Thyroid gland (tissue), 4 donors: Measurements from ENCODE around the gene SVIL.

ENCODE experiments used
- POLR2A ChIP-seq, 2 donors: fragments of 450-650 bp; IDR thresholded peaks; one replicate each; pipeline ENCODE4 v1.6.1; 2017; ENCODE audit warnings: antibody characterized with exemption in 2 of 2, mild to moderate bottlenecking in 2 of 2, moderate library complexity in 1 of 2
- TF ChIP-seq, protein P1 (sequence below), 6 experiments: fragments of 200-600 bp in 3 of 6; fragments of 450-650 bp in 3 of 6; sonication (generic) in 3 of 6; IDR thresholded peaks; one replicate each; pipeline ENCODE4 v1.5.1; 2016 to 2019; ENCODE audit warnings: antibody characterized with exemption in 6 of 6, mild to moderate bottlenecking in 2 of 6, inconsistent platforms in 1 of 6, moderate library complexity in 1 of 6

DNA sequence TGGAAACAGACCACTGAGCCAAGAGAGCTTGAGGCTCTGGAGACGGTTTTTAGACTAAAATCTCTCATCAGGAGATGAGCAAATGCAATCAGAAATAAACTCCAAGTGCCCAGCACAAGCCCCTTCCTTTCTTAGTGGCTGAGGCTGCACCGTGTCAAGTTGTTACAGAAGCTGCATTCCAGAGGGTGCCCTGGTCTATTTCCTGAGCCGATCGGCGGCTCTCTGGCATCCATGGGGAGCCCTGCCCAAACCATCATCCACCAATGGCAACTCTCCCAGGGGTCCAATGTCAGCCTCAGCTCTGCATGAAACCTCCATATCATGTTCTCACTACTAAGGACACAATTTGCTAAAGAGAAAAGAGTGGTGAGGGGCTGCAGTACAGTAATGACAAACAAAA lies 89.6 kb downstream of the SVIL start:
- TF ChIP-seq, protein P1, sequence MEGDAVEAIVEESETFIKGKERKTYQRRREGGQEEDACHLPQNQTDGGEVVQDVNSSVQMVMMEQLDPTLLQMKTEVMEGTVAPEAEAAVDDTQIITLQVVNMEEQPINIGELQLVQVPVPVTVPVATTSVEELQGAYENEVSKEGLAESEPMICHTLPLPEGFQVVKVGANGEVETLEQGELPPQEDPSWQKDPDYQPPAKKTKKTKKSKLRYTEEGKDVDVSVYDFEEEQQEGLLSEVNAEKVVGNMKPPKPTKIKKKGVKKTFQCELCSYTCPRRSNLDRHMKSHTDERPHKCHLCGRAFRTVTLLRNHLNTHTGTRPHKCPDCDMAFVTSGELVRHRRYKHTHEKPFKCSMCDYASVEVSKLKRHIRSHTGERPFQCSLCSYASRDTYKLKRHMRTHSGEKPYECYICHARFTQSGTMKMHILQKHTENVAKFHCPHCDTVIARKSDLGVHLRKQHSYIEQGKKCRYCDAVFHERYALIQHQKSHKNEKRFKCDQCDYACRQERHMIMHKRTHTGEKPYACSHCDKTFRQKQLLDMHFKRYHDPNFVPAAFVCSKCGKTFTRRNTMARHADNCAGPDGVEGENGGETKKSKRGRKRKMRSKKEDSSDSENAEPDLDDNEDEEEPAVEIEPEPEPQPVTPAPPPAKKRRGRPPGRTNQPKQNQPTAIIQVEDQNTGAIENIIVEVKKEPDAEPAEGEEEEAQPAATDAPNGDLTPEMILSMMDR (IDR thresholded peaks at IDR 0.05) = no peak
- TF ChIP-seq POLR2A (IDR thresholded peaks at IDR 0.05) = no peak
